SK-N-SH treated with all-trans-retinoic acid at 6 μM for 48 hours (cell line): ENCODE data around the gene URAD.

Experiments
- ATAC-seq: fragments of 200-7000 bp; cut with Tn5 transposase; 3 replicates; pipeline ENCODE4 v1.9.1; 2020; ENCODE audit warnings: mild to moderate bottlenecking, moderate library complexity
- ARNTL ChIP-seq: fragments of 450-650 bp; formaldehyde crosslinking; IDR thresholded peaks from 2 replicates; pipeline ENCODE4 v1.5.0; 2020; ENCODE audit warnings: low read depth, mild to moderate bottlenecking, moderate library complexity, borderline replicate concordance
- BACH2 ChIP-seq: fragments of 250-450 bp; sonication (Bioruptor Pico); IDR thresholded peaks from 2 replicates; pipeline ENCODE4 v1.9.0; 2021; ENCODE audit warnings: mild to moderate bottlenecking, borderline replicate concordance
- CSRNP3 ChIP-seq: fragments of 250-450 bp; sonication (Bioruptor Pico); IDR thresholded peaks from 2 replicates; pipeline ENCODE4 v1.5.1; 2021; ENCODE audit warnings: mild to moderate bottlenecking, moderate library complexity
- ESRRG ChIP-seq: fragments of 250-450 bp; sonication (Bioruptor Pico); IDR thresholded peaks from 2 replicates; pipeline ENCODE4 v1.6.1; 2021; ENCODE audit warnings: mild to moderate bottlenecking
- GLIS3 ChIP-seq: fragments of 250-450 bp; sonication (Bioruptor Pico); IDR thresholded peaks from 2 replicates; pipeline ENCODE4 v1.5.0; 2020; ENCODE audit warnings: mild to moderate bottlenecking, moderate library complexity
- ISL1 ChIP-seq: fragments of 250-450 bp; sonication (Bioruptor Pico); IDR thresholded peaks from 2 replicates; pipeline ENCODE4 v2.1.2; 2022; ENCODE audit warnings: mild to moderate bottlenecking, moderate library complexity
- PATZ1 ChIP-seq: fragments of 250-450 bp; sonication (Bioruptor Pico); IDR thresholded peaks from 2 replicates; pipeline ENCODE4 v1.8.0; 2020; ENCODE audit warnings: mild to moderate bottlenecking, moderate library complexity, borderline replicate concordance
- POU6F1 ChIP-seq: fragments of 250-450 bp; sonication (Bioruptor Pico); IDR thresholded peaks from 2 replicates; pipeline ENCODE4 v1.8.0; 2021; ENCODE audit warnings: low read depth, mild to moderate bottlenecking, moderate library complexity, borderline replicate concordance
- PPARA ChIP-seq: fragments of 250-450 bp; sonication (Bioruptor Pico); IDR thresholded peaks from 2 replicates; pipeline ENCODE4 v1.5.0; 2020; ENCODE audit warnings: mild to moderate bottlenecking, borderline replicate concordance
- TCF4 ChIP-seq: fragments of 250-450 bp; sonication (Bioruptor Pico); IDR thresholded peaks from 2 replicates; pipeline ENCODE4 v1.8.0; 2021; ENCODE audit warnings: mild to moderate bottlenecking, moderate library complexity, borderline replicate concordance
- TOX ChIP-seq: fragments of 250-450 bp; sonication (Bioruptor Pico); IDR thresholded peaks from 2 replicates; pipeline ENCODE4 v1.8.0; 2021; ENCODE audit warnings: mild to moderate bottlenecking, moderate library complexity, borderline replicate concordance
- TSHZ2 ChIP-seq: fragments of 250-450 bp; sonication (Bioruptor Pico); IDR thresholded peaks from 2 replicates; pipeline ENCODE4 v1.5.0; 2020; ENCODE audit warnings: mild to moderate bottlenecking, moderate library complexity
- ZC3H10 ChIP-seq: fragments of 250-450 bp; sonication (Bioruptor Pico); IDR thresholded peaks from 2 replicates; pipeline ENCODE4 v1.5.1; 2021; ENCODE audit warnings: mild to moderate bottlenecking, moderate library complexity
- ZFP3 ChIP-seq: fragments of 250-450 bp; sonication (Bioruptor Pico); IDR thresholded peaks from 2 replicates; pipeline ENCODE4 v1.5.0; 2020; ENCODE audit warnings: mild to moderate bottlenecking, moderate library complexity
- ZFP30 ChIP-seq: fragments of 450-650 bp; formaldehyde crosslinking; IDR thresholded peaks from 2 replicates; pipeline ENCODE4 v1.5.0; 2022; ENCODE audit warnings: mild to moderate bottlenecking, moderate library complexity
- ZNF565 ChIP-seq: fragments of 450-650 bp; formaldehyde crosslinking; conservative IDR thresholded peaks from 2 replicates; pipeline ENCODE4 v1.5.0; 2020; ENCODE audit warnings: low read depth, mild to moderate bottlenecking, moderate library complexity
- ZNF70 ChIP-seq: fragments of 450-650 bp; formaldehyde crosslinking; IDR thresholded peaks from 2 replicates; pipeline ENCODE4 v1.5.0; 2020; ENCODE audit warnings: mild to moderate bottlenecking, moderate library complexity
- ZNF8 ChIP-seq: fragments of 450-650 bp; formaldehyde crosslinking; IDR thresholded peaks from 2 replicates; pipeline ENCODE4 v1.5.0; 2020; ENCODE audit warnings: mild to moderate bottlenecking, moderate library complexity

Gene URAD

GRCh38 chr13:28001837-28002473 is 13.5 kb upstream of the URAD start:
- ATAC-seq: no peak
- TF ChIP-seq POU6F1 (CRISPR knock-in tag): no peak
- TF ChIP-seq ZFP3 (CRISPR knock-in tag): no peak
- no peak for TF ChIP-seq ISL1 (CRISPR knock-in tag)
- TF ChIP-seq ARNTL: no peak
- no peak for TF ChIP-seq TCF4 (CRISPR knock-in tag)
- TF ChIP-seq PATZ1 (CRISPR knock-in tag): no peak
- TF ChIP-seq ZFP30 (CRISPR knock-in tag): no peak
- TF ChIP-seq TSHZ2: no peak
- TF ChIP-seq CSRNP3 (CRISPR knock-in tag): no peak
- TF ChIP-seq GLIS3 (CRISPR knock-in tag): no peak
- TF ChIP-seq TOX (CRISPR knock-in tag): no peak
- no peak for TF ChIP-seq ZNF70

GRCh38 chr13:28001049-28001448 is 12.6 kb upstream of the URAD start:
- TF ChIP-seq PATZ1 (CRISPR knock-in tag): no peak
- no peak for TF ChIP-seq ESRRG
- TF ChIP-seq CSRNP3 (CRISPR knock-in tag): no peak
- TF ChIP-seq ZC3H10 (CRISPR knock-in tag): no peak
- TF ChIP-seq ZNF565 (CRISPR knock-in tag): no peak
- TF ChIP-seq, all 23 proteins: peak for 0
- no peak for ATAC-seq

DNA sequence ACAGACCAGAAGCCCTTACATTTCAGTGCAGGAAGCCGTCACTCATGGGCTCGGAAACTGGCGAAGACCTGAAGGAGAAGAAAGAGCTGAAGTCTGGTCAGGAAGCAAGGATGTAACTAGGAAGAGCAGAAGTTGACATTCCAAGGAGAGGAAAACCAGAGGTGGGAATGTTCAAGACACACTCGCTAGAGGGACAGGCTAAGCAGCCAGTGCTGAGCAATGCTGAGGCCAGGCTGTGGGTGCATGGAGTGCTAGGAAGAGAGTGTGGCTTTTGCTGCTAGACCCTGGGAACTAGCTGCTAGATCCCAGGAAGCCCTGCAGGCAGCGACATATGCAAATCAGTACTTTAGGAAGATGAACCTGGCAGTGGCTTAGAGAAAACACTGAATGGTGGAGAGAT is 12.1 kb upstream of the URAD start:
- ATAC-seq: no peak
- TF ChIP-seq ZNF70 (no peak), BACH2 (CRISPR knock-in tag) (no peak), ARNTL (no peak), PPARA (CRISPR knock-in tag) (no peak), ISL1 (CRISPR knock-in tag) (no peak), ZNF8 (CRISPR knock-in tag) (no peak)
